SK-N-SH (cell line): ENCODE results near the gene UNC5B.

ENCODE experiments used
- CHD2 ChIP-seq: fragments of 150-350 bp; IDR thresholded peaks from 2 replicates; pipeline ENCODE4 v1.6.1; 2018; ENCODE audit warnings: low read length; ENCODE audit not compliant: partially characterized antibody
- FOSL2 ChIP-seq: IDR thresholded peaks from 2 replicates; pipeline ENCODE4 v1.4.0; 2012; ENCODE audit warnings: low read depth, mild to moderate bottlenecking, moderate library complexity, borderline replicate concordance
- FOXM1 ChIP-seq: IDR thresholded peaks from 2 replicates; pipeline ENCODE4 v1.4.0; 2012; ENCODE audit warnings: low read depth, mild to moderate bottlenecking
- GABPA ChIP-seq: IDR thresholded peaks from 2 replicates; pipeline ENCODE4 v1.4.0; 2012; ENCODE audit warnings: low read depth, mild to moderate bottlenecking
- PBX3 ChIP-seq: IDR thresholded peaks from 2 replicates; pipeline ENCODE4; 2012
- REST ChIP-seq: IDR thresholded peaks from 2 replicates; pipeline ENCODE4 v1.6.1; 2012; ENCODE audit warnings: mild to moderate bottlenecking, low read depth, low read length, moderate library complexity
- SMC3 ChIP-seq: IDR thresholded peaks from 2 replicates; pipeline ENCODE4 v1.6.1; 2012; ENCODE audit warnings: low read depth, low read length, improper control_type of control experiment
- TAF1 ChIP-seq: IDR thresholded peaks from 2 replicates; pipeline ENCODE4 v1.6.1; 2012; ENCODE audit warnings: low read depth, mild to moderate bottlenecking, low read length, moderate library complexity, borderline replicate concordance
- TEAD4 ChIP-seq: IDR thresholded peaks from 2 replicates; pipeline ENCODE4 v1.4.0; 2012; ENCODE audit warnings: mild to moderate bottlenecking, borderline replicate concordance; ENCODE audit not compliant: insufficient read depth
- USF1 ChIP-seq: IDR thresholded peaks from 2 replicates; pipeline ENCODE4 v1.4.0; 2012; ENCODE audit warnings: low read depth, borderline replicate concordance
- TF ChIP-seq, protein P1 (sequence below): fragments of 200-600 bp; sonication (generic); IDR thresholded peaks from 2 replicates; pipeline ENCODE4 v1.6.1; 2017; ENCODE audit warnings: antibody characterized with exemption, mild to moderate bottlenecking, moderate library complexity
- TF ChIP-seq, protein P2 (sequence below): fragments of 150-350 bp; IDR thresholded peaks from 2 replicates; pipeline ENCODE4 v1.6.1; 2017; ENCODE audit warnings: antibody characterized with exemption, low read length, low read depth, borderline replicate concordance

GRCh38 chr10:71349406-71349805, 137.0 kb downstream of the UNC5B start:
- TF ChIP-seq, protein P1, sequence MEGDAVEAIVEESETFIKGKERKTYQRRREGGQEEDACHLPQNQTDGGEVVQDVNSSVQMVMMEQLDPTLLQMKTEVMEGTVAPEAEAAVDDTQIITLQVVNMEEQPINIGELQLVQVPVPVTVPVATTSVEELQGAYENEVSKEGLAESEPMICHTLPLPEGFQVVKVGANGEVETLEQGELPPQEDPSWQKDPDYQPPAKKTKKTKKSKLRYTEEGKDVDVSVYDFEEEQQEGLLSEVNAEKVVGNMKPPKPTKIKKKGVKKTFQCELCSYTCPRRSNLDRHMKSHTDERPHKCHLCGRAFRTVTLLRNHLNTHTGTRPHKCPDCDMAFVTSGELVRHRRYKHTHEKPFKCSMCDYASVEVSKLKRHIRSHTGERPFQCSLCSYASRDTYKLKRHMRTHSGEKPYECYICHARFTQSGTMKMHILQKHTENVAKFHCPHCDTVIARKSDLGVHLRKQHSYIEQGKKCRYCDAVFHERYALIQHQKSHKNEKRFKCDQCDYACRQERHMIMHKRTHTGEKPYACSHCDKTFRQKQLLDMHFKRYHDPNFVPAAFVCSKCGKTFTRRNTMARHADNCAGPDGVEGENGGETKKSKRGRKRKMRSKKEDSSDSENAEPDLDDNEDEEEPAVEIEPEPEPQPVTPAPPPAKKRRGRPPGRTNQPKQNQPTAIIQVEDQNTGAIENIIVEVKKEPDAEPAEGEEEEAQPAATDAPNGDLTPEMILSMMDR: no peak
- TF ChIP-seq TEAD4: no peak
- no peak for TF ChIP-seq GABPA
- no peak for TF ChIP-seq REST
- no peak for TF ChIP-seq TAF1
- TF ChIP-seq CHD2: no peak
- no peak for TF ChIP-seq PBX3
- no peak for TF ChIP-seq USF1
- no peak for TF ChIP-seq FOSL2
- no peak for TF ChIP-seq FOXM1
- TF ChIP-seq, protein P2, sequence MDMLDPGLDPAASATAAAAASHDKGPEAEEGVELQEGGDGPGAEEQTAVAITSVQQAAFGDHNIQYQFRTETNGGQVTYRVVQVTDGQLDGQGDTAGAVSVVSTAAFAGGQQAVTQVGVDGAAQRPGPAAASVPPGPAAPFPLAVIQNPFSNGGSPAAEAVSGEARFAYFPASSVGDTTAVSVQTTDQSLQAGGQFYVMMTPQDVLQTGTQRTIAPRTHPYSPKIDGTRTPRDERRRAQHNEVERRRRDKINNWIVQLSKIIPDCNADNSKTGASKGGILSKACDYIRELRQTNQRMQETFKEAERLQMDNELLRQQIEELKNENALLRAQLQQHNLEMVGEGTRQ: no peak
- TF ChIP-seq SMC3: no peak
